SU-DHL-6 (cell line): ENCODE results near the gene PRF1.

ENCODE experiments used
- H2AFZ ChIP-seq: fragments of 200-600 bp; sonication (generic); 2 replicates; pipeline ENCODE4 v1.6.1; 2014; ENCODE audit warnings: low read depth, mild to moderate bottlenecking, moderate library complexity, mixed read lengths, antibody characterized with exemption, low read length; ENCODE audit not compliant: severe bottlenecking
- H3F3A ChIP-seq: fragments of 200-600 bp; shearing (Covaris generic); 2 replicates; pipeline ENCODE4 v1.6.0; 2016; ENCODE audit warnings: antibody characterized with exemption, mild to moderate bottlenecking; ENCODE audit not compliant: insufficient read depth
- H3K27ac ChIP-seq: fragments of 200-600 bp; sonication (generic); 2 replicates; pipeline ENCODE4 v1.5.1; 2016; ENCODE audit warnings: low read depth, mild to moderate bottlenecking, low read length, moderate library complexity, mixed read lengths
- H3K27me3 ChIP-seq: fragments of 200-600 bp; sonication (generic), shearing (Covaris generic); 2 replicates; pipeline ENCODE4 v1.6.0; 2014; ENCODE audit warnings: mild to moderate bottlenecking, low read length
- H3K36me3 ChIP-seq: fragments of 200-600 bp; sonication (generic); 2 replicates; pipeline ENCODE4 v1.6.1; 2014; ENCODE audit warnings: mild to moderate bottlenecking, low read length, mixed read lengths
- H3K4me2 ChIP-seq: fragments of 300-600, 200-600 bp; shearing (Covaris generic), sonication (generic); 2 replicates; pipeline ENCODE4 v1.6.0; 2014; ENCODE audit warnings: low read length, low read depth, mild to moderate bottlenecking; ENCODE audit not compliant: poor library complexity, severe bottlenecking
- H3K4me3 ChIP-seq: fragments of 200-600 bp; sonication (generic); 2 replicates; pipeline ENCODE4 v1.5.1; 2014; ENCODE audit warnings: antibody characterized with exemption, low read length, mild to moderate bottlenecking, mixed read lengths; ENCODE audit not compliant: insufficient read depth, poor library complexity, severe bottlenecking
- H3K79me2 ChIP-seq: fragments of 200-600 bp; sonication (generic); 2 replicates; pipeline ENCODE4 v1.6.1; 2014; ENCODE audit warnings: mild to moderate bottlenecking, low read length, moderate library complexity; ENCODE audit not compliant: insufficient read depth
- H3K9ac ChIP-seq: fragments of 200-600 bp; sonication (generic); 2 replicates; pipeline ENCODE4 v1.7.0; 2014; ENCODE audit warnings: mild to moderate bottlenecking, low read length
- H3K9me2 ChIP-seq: fragments of 200-600 bp; sonication (generic); replicated peaks from 2 replicates; pipeline ENCODE4 v1.6.1; 2014; ENCODE audit warnings: low read length; ENCODE audit not compliant: insufficient read depth
- H3K9me3 ChIP-seq: fragments of 200-600 bp; sonication (generic); 2 replicates; pipeline ENCODE4 v1.6.1; 2014; ENCODE audit warnings: low read length, mixed read lengths; ENCODE audit not compliant: insufficient read depth
- H4K20me1 ChIP-seq: fragments of 200-600 bp; sonication (generic); 2 replicates; pipeline ENCODE4 v1.6.1; 2014; ENCODE audit warnings: low read depth, mild to moderate bottlenecking, antibody characterized with exemption, low read length, moderate library complexity, mixed read lengths
- CTCF ChIP-seq: fragments of 200-600 bp; sonication (generic); IDR thresholded peaks from one replicate; pipeline ENCODE4 v1.5.1; 2017; ENCODE audit warnings: antibody characterized with exemption, mild to moderate bottlenecking, low read length, moderate library complexity; ENCODE audit not compliant: insufficient read depth, poor library complexity, severe bottlenecking
- EZH2phosphoT487 ChIP-seq: fragments of 200-600 bp; sonication (generic), shearing (Covaris generic); conservative IDR thresholded peaks from 2 replicates; pipeline ENCODE4 v1.6.1; 2018; ENCODE audit warnings: mild to moderate bottlenecking, antibody characterized with exemption, low read length, moderate library complexity, mixed read lengths

PRF1 gene

GRCh38 chr10:70550459-70550858, 52.1 kb downstream of the PRF1 start:
- Histone ChIP-seq H3K9me3 (no peaks in the 10 kb centered on the region), H3K27me3 (no peaks in the 10 kb centered on the region), H3K9ac (no peak overlapping the region), H3K9me2 (no peaks in the 10 kb centered on the region), H3K36me3 (peaks cover 22% of the 10 kb centered on the region), H3K4me2 (no peak overlapping the region), H4K20me1 (no peaks in the 10 kb centered on the region; the same call in 1 of the 2 replicates), H3K4me3 (no peak overlapping the region), H3F3A (no peaks in the 10 kb centered on the region), H3K27ac (no peak overlapping the region), H2AFZ (no peak overlapping the region), H3K79me2 (no peaks in the 10 kb centered on the region)
- TF ChIP-seq CTCF (no peak), EZH2phosphoT487 (no peak)

GRCh38 chr10:70549962-70550458, 52.5 kb downstream of the PRF1 start:
- Histone ChIP-seq H3K27ac (no peak overlapping the region), H4K20me1 (no peaks in the 10 kb centered on the region; the same call in 1 of the 2 replicates), H3K4me3 (no peak overlapping the region), H3K9ac (no peak overlapping the region), H2AFZ (no peak overlapping the region), H3K9me3 (no peaks in the 10 kb centered on the region), H3K27me3 (no peaks in the 10 kb centered on the region), H3K9me2 (no peaks in the 10 kb centered on the region), H3K4me2 (no peak overlapping the region), H3F3A (no peaks in the 10 kb centered on the region), H3K79me2 (no peaks in the 10 kb centered on the region), H3K36me3 (peaks cover 22% of the 10 kb centered on the region)
- TF ChIP-seq CTCF (peak; percentile 70), EZH2phosphoT487 (no peak)

GRCh38 chr10:70549351-70549961, 53.1 kb downstream of the PRF1 start:
- H3K27ac ChIP-seq: no peak overlapping the region
- H3F3A ChIP-seq: no peaks in the 10 kb centered on the region
- no peaks in the 10 kb centered on the region; the same call in 1 of the 2 replicates for H4K20me1 ChIP-seq
- no peak overlapping the region for H2AFZ ChIP-seq
- H3K9me3 ChIP-seq: no peaks in the 10 kb centered on the region
- no peak overlapping the region for H3K4me3 ChIP-seq
- no peak overlapping the region for H3K9ac ChIP-seq
- H3K9me2 ChIP-seq: no peaks in the 10 kb centered on the region
- TF ChIP-seq EZH2phosphoT487: no peak
- TF ChIP-seq CTCF: no peak
- H3K27me3 ChIP-seq: no peaks in the 10 kb centered on the region
- H3K36me3 ChIP-seq: peaks cover 22% of the 10 kb centered on the region
- no peaks in the 10 kb centered on the region for H3K79me2 ChIP-seq
- no peak overlapping the region for H3K4me2 ChIP-seq
